Sigmoid colon (tissue), 7 donors: ENCODE data around the gene IGF2BP3. TPM values are rescaled to one million over a fixed set of nuclear protein-coding genes. Genes with fewer than 3 reads are reported as not detected.

Experiments
- DNase-seq: peaks from one replicate; pipeline ENCODE4 v3.0.0-alpha.2; 2019
- H3K27ac ChIP-seq, 4 donors: fragments of 200-600 bp; sonication (generic); one replicate each; pipeline ENCODE4 v1.5.1; 2016 to 2019; ENCODE audit warnings: mild to moderate bottlenecking in 1 of 4
- H3K27me3 ChIP-seq, 3 donors: fragments of 200-600 bp; sonication (generic); one replicate each; pipeline ENCODE4 v1.5.1; 2019; ENCODE audit warnings: mild to moderate bottlenecking in 1 of 3
- H3K36me3 ChIP-seq, 4 donors: fragments of 200-600 bp; sonication (generic); one replicate each; pipeline ENCODE4 v1.5.1; 2016 to 2019
- H3K4me1 ChIP-seq, 4 donors: fragments of 200-600 bp; sonication (generic); one replicate each; pipeline ENCODE4 v1.5.1; 2017 to 2019
- H3K4me3 ChIP-seq, 4 donors: fragments of 200-600 bp; sonication (generic); one replicate each; pipeline ENCODE4 v1.5.1; 2017 to 2019; ENCODE audit warnings: mild to moderate bottlenecking in 2 of 4, moderate library complexity in 1 of 4
- H3K9me3 ChIP-seq, 4 donors: fragments of 200-600 bp in 3 of 4; sonication (generic) in 3 of 4; one replicate each; pipeline versions ENCODE4 v1.5.1 to v1.6.1; 2013 to 2019
- EP300 ChIP-seq, 4 donors: sonication (generic); formaldehyde crosslinking; IDR thresholded peaks; one replicate each; pipeline ENCODE4 v1.6.1; 2017; ENCODE audit warnings: antibody characterized with exemption in 4 of 4
- POLR2A ChIP-seq, 2 donors: fragments of 450-650 bp; IDR thresholded peaks; one replicate each; pipeline ENCODE4 v1.6.1; 2016; ENCODE audit warnings: antibody characterized with exemption in 2 of 2, mild to moderate bottlenecking in 2 of 2, moderate library complexity in 2 of 2
- POLR2AphosphoS5 ChIP-seq, 4 donors: sonication (generic); formaldehyde crosslinking; IDR thresholded peaks; one replicate each; pipeline ENCODE4 v1.6.1; 2017; ENCODE audit warnings: antibody characterized with exemption in 4 of 4
- WGBS, 2 donors: extraction: QIAGEN DNeasy Blood & Tissue Kit; methylation state at CpG; one replicate each; pipeline ENCODE4 v1.1.7; 2013; 5-methylcytosine and 5-hydroxymethylcytosine counted together
- intact Hi-C: fragments of 100-400 bp; cut with DNase I; formaldehyde crosslinking; loops from one replicate; pipeline ENCODE4 v1.15.1; 2023
- polyA plus RNA-seq, 3 donors: library from polyadenylated mRNA; stranded (reverse); fragments of 200-250 nt; gene quantifications; one replicate each; pipeline ENCODE4 v1.2.3, GENCODE V29; 2013
- total RNA-seq, 4 donors: library from RNA; depleted of rRNA; stranded (reverse); fragments of >200 nt; gene quantifications; one replicate each; pipeline ENCODE4 v1.1.0, GENCODE V29; 2016
- TF ChIP-seq, protein P1 (sequence below), 4 experiments: fragments of 450-650 bp in 3 of 4; fragments of 200-600 bp in 1 of 4; IDR thresholded peaks; one replicate each; pipeline ENCODE4 v1.5.1; 2016 to 2019; ENCODE audit warnings: antibody characterized with exemption in 4 of 4, mild to moderate bottlenecking in 3 of 4, moderate library complexity in 2 of 4
- donor health status: healthy with polysubstance abuse.
- donor health status: Bipolar disorder and iron deficiency.
- donor health status: healthy.

Gene IGF2BP3
- total and polyA plus RNA-seq, 7 donors: under 0.01 to 1.9 (median 1.2) TPM; not detected in 2

DNA sequence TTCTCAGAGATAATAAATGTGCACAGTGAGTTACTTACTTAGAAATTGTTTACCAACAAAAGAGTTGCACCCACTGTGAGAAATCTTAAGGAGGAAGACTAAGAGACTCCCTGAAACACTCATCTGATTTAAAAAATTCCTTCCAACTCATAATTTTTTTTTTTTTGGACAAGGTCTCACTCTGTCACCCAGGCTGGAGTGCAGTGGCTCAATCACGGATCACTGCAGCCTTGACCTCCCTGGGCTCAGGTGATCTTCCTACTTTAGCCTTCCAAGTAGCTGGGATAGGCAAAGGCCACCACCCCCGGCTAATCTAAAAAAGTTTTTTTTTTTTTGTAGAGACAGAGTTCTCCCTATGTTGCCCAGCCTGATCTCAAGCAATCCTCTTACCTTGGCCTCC is 135.2 kb downstream of the IGF2BP3 start:
- peaks cover 0 to 12% (median 4%) of the 10 kb centered on the region in 4 donors for H3K4me1 ChIP-seq
- WGBS, 2 donors: 19 to 78% methylated on average over 2 of the region's 2 CpGs
- no peak for DNase-seq
- peaks cover 0 to 5% (median 0%) of the 10 kb centered on the region in 4 donors for H3K9me3 ChIP-seq
- no peak overlapping the region for H3K27ac ChIP-seq
- H3K4me3 ChIP-seq: no peak overlapping the region
- intact Hi-C loops: no loop called here
- TF ChIP-seq POLR2AphosphoS5 (IDR thresholded peaks at IDR 0.05): no peak
- no peak for TF ChIP-seq EP300 (IDR thresholded peaks at IDR 0.05)
- TF ChIP-seq POLR2A (IDR thresholded peaks at IDR 0.05): no peak
- TF ChIP-seq, protein P1, sequence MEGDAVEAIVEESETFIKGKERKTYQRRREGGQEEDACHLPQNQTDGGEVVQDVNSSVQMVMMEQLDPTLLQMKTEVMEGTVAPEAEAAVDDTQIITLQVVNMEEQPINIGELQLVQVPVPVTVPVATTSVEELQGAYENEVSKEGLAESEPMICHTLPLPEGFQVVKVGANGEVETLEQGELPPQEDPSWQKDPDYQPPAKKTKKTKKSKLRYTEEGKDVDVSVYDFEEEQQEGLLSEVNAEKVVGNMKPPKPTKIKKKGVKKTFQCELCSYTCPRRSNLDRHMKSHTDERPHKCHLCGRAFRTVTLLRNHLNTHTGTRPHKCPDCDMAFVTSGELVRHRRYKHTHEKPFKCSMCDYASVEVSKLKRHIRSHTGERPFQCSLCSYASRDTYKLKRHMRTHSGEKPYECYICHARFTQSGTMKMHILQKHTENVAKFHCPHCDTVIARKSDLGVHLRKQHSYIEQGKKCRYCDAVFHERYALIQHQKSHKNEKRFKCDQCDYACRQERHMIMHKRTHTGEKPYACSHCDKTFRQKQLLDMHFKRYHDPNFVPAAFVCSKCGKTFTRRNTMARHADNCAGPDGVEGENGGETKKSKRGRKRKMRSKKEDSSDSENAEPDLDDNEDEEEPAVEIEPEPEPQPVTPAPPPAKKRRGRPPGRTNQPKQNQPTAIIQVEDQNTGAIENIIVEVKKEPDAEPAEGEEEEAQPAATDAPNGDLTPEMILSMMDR (IDR thresholded peaks at IDR 0.05): no peak
- no peaks in the 10 kb centered on the region for H3K27me3 ChIP-seq
- H3K36me3 ChIP-seq: no peaks in the 10 kb centered on the region

DNA sequence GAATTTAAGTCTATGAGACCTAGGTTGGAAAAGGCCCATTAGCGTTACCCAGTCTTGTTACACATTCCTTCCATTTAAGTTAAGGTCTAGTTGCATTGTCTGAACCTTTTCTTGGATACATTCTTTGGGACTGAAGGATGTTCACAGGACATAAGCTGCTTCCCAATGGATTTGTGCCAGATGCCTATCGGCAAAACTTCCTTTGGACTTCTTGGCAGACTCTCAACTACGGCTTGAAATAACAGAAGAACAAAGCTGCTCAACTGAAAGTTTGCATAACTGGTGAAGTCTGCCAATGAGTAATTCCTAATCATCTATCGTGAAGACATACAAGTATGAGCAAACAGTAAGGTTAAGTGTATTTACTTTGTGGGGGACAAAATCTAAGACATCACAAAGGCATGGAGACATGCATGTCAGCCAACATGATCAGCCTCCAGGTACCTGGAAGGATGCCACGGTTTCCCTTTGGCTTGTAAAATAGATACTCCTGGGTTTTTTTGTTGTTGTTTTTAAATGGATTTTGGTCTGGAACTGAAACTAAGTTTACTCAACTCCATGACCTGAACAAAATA is 135.7 kb downstream of the IGF2BP3 start:
- no peak for TF ChIP-seq POLR2A (IDR thresholded peaks at IDR 0.05)
- TF ChIP-seq EP300 (IDR thresholded peaks at IDR 0.05): no peak
- no peak for TF ChIP-seq POLR2AphosphoS5 (IDR thresholded peaks at IDR 0.05)
- TF ChIP-seq, protein P1 (IDR thresholded peaks at IDR 0.05): no peak
- Histone ChIP-seq H3K4me3 (no peak overlapping the region), H3K9me3 (peaks cover 0 to 5% (median 0%) of the 10 kb centered on the region in 4 donors), H3K27me3 (no peaks in the 10 kb centered on the region), H3K36me3 (no peaks in the 10 kb centered on the region), H3K4me1 (peaks cover 0 to 12% (median 4%) of the 10 kb centered on the region in 4 donors), H3K27ac (peak overlapping the region in 2 of 4 donors; percentile 21 to 44)
- no peak for DNase-seq
- intact Hi-C loops: no loop called here
- 11 to 47% methylated on average over 5 of the region's 5 CpGs for WGBS, 2 donors

DNA sequence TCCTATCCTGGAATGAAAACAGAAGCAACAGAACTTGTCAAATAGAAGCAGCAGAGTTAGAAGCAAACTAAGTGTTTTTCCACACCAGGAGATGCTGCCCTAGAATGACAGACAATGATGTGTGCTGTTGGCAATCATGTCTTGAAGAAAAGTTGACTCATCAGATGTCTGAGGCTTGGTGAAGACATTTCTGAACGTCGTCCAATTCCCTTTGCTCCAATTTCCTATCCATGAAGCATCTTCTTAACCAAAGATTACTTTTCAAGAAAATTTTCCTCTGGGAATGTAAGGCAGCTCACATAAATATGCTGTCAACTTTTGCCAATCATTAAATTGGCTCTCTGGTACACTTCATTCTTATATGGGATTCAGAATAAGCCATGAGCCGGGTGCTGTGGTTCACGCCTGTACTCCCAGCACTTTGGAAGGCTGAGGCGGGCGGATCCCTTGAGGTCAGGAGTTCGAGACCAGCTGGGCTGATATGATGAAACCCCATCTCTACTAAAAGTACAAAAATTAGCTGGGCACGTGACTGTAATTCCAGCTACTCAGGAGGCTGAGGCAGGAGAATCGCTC is 136.5 kb downstream of the IGF2BP3 start:
- no peak for DNase-seq
- H3K9me3 ChIP-seq: peaks cover 0 to 5% (median 0%) of the 10 kb centered on the region in 4 donors
- no peak overlapping the region for H3K4me3 ChIP-seq
- 24 to 69% methylated on average over 9 of the region's 9 CpGs for WGBS, 2 donors
- peaks cover 0 to 12% (median 4%) of the 10 kb centered on the region in 4 donors for H3K4me1 ChIP-seq
- no peaks in the 10 kb centered on the region for H3K27me3 ChIP-seq
- H3K27ac ChIP-seq: peak overlapping the region in 2 of 4 donors; percentile 21 to 44
- TF ChIP-seq, protein P1 (IDR thresholded peaks at IDR 0.05): no peak
- TF ChIP-seq EP300 (IDR thresholded peaks at IDR 0.05) (no peak), POLR2A (IDR thresholded peaks at IDR 0.05) (no peak), POLR2AphosphoS5 (IDR thresholded peaks at IDR 0.05) (no peak)
- H3K36me3 ChIP-seq: no peaks in the 10 kb centered on the region
- intact Hi-C loops: no loop called here

DNA sequence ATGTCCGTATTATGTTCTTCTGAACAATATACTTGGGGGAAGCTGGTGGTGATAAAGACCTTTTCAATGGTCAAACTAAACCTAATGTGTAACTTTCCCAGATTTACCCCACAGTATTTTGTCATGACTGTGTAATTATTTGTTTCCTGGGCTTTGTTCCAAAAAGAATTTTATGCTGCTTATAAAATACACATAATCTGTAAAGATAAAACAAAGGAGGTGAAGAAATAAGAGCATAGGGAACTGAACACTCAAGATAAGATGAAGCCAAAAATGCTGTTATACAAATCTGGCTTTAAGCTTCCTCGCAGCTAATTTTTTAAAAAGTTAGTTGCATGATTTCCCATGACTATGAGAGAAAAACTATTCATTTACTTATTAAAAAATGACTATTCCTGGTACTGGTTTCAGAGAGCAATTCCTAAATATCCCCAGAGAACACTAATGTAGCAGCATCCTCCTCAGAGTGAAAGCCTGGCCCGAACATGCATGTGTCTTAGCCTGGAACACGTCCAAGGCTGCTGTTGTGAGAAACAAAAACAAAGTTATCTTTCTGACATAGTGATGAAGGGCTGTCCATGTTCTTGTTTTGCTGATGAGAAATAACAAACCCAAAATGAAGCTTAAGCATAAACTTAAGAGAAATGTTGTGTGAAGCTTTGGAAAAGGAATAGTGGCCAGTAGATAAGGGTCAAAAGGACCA is 137.2 kb downstream of the IGF2BP3 start:
- H3K27ac ChIP-seq: peak overlapping the region in 1 of 4 donors; percentile 44

More for the DNA sequence above, 137.2 kb downstream of the IGF2BP3 start:
- Histone ChIP-seq H3K4me1 (peaks cover 0 to 12% (median 4%) of the 10 kb centered on the region in 4 donors), H3K36me3 (no peaks in the 10 kb centered on the region), H3K27me3 (no peaks in the 10 kb centered on the region), H3K9me3 (peaks cover 0 to 5% (median 0%) of the 10 kb centered on the region in 4 donors), H3K4me3 (no peak overlapping the region)
- intact Hi-C loops: no loop called here
- TF ChIP-seq, protein P1 (IDR thresholded peaks at IDR 0.05): no peak
- no peak for TF ChIP-seq POLR2AphosphoS5 (IDR thresholded peaks at IDR 0.05)
- TF ChIP-seq POLR2A (IDR thresholded peaks at IDR 0.05): no peak
- TF ChIP-seq EP300 (IDR thresholded peaks at IDR 0.05): no peak
- DNase-seq: no peak
- WGBS, 2 donors: 11 to 56% methylated on average over 4 of the region's 4 CpGs
